HG02588 (cell line): ENCODE results near the gene NEURL3.

ENCODE experiments used
- ATAC-seq: cut with Tn5 transposase; IDR thresholded peaks from one replicate; pipeline ENCODE4 v1.9.1; 2021; ENCODE audit warnings: mild to moderate bottlenecking, moderate library complexity; ENCODE audit not compliant: unreplicated experiment

The NEURL3 gene

GRCh38 chr2:96540136-96540535, 35.0 kb upstream of the NEURL3 start:
- no peak for ATAC-seq

- ATAC-seq: no peak
Observed at GRCh38 chr2:96539215-96539920, 34.2 kb upstream of the NEURL3 start.

GRCh38 chr2:96538487-96539214, 33.5 kb upstream of the NEURL3 start:
- no peak for ATAC-seq

- ATAC-seq: no peak
Observed at GRCh38 chr2:96537734-96538486, 32.8 kb upstream of the NEURL3 start.

- peak; percentile 49 for ATAC-seq
Observed at GRCh38 chr2:96537066-96537733, 32.0 kb upstream of the NEURL3 start.

DNA sequence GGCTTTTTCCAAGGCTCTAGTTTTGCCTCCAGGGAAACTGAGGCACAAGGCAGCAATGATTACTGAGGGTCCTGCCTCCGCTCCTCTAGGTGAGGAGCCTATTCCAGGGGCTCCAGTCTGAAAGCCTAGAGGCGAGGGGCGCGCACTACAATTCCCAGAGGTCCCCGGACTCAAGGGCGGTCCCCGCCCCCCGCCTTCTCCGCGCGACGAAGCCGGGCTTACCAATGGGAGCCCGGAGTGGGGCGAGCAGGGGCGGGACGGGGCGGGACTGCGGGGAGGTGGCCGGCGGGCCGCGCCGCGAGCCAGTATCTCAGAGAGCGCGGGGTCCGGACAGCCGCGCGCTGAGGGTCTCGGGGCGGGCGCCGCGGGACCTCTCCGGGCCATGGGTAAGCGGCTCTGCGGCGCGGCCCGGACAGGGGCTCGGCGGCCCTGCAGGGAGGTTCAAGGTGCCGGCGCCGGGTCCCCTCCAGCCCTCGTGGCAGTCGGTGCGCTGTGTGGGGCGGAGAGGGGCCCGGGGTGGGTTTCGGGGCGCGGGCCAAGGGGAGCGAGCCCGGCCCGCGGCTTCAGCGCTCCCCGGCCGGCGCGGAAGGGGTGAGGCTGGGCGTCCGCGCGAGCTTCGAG, 31.4 kb upstream of the NEURL3 start, which contains the start of gene ARID5A:
Gene ARID5A, plus strand, starts transcription at position 308 of the 621 bp plus-strand sequence. Its CDS starts 75 bp downstream, at position 383.
- peak; percentile 56 for ATAC-seq

DNA sequence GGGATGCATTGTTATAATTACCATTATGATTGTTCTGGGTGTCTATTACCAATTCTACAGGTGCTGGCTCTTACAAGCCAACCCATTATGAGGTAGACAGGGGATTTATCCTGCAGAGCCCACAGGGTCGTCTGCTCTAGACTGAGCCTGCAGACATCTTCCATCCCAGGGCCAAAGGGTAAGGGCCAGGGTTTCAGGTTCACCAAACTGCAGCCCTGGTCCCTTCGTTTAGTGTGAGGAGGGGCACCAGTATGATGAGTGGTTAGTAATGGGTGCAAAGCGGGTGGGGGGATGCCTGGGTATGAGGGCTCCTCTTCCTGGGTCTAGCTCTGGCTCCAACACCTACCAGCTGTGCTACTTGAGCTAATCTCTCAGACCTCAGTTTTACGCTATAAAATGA, 30.2 kb upstream of the NEURL3 start:
- no peak for ATAC-seq

DNA sequence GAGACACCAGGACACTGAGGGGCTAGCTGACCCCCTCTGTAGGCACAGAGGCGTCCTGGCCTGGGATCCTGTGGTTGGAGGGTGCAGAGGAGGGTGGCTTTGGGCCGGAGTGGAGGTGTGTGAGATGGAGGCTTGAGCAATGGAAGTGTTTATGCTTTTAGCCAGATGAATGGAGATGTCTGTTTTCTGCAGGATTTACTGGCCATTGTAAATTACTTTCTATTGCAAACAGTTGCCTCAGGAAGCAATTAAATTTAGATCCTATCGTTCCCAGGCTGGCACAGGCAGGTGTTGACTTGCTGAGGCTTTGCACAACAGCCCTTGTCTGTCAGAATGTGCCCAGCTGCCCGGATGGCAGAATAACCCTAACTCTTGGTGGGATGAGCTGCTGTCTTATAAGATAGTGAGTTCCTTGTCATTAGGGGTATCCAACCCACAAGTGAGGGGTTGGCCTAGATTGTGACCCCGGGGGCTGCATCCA, 29.6 kb upstream of the NEURL3 start:
- ATAC-seq: no peak

DNA sequence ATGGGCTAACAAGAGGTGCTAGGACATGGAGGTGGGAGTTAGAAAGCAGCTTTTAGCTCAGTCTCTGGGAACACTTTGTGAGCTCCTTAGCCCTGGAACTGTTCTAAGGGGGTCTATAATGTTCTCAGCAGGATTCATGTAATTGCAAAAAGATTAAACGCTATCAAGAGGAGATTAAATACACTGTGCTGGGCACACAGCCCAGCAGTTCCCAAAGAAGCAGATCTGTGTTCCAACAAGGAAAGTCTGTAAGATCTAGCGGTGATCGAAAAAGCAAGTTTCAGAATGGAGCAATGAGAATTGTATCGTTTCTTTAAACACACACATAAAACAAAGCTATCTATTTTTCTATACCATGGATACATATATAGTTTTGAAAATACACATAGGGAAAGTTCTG, 29.0 kb upstream of the NEURL3 start:
- no peak for ATAC-seq

- no peak for ATAC-seq
Observed at GRCh38 chr2:96533292-96534073, 28.3 kb upstream of the NEURL3 start.

DNA sequence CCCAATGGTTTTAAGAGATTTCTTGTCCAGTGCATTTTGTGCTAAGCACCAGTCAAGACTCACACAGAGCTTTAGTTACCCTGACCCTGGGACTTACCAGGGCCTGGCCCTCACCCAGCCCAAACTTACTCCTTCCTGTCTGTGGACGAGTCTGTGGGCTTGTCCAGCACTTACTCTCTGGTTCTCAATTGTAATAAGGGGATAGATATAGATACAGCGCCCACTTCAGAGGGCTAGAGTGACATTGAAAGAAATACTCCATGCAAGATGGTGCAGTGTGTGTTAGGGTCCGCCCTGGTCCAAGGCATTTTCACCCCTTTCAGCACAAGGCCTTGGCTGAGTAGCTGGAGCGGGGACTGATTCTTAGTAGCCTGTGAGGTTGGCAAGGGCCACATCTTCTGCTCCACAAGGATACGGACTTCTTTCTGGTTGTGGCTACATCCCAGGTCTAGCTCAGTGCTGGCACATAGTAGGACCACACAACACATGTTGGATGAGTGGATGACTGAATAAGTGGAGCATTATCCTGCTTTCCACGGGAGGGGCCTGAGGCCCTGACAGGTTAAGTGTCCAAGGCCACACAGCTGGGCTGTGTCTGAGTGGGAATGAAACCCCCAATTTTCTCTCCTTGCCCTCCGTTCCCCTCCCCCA, 27.6 kb upstream of the NEURL3 start:
- no peak for ATAC-seq

GRCh38 chr2:96531872-96532505, 26.8 kb upstream of the NEURL3 start:
- no peak for ATAC-seq

DNA sequence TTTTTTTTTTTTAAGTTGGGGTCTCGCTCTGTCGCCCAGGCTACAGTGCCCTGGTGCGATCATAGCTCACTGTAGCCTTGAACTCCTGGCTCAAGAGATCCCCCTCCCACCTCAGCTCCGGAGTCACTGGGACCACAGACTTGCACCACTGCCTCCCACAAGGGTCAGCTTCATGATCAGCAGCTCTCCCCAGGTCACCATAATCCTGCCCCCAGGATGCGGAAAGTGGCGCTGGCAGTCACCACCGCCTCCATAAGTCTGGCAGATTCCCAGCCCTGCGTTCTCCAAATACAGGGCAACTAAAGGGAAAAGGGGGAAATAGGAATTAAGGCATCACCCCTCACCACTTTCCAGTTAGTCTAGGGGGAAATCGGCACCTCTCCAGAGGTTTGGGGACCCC, 26.2 kb upstream of the NEURL3 start:
- no peak for ATAC-seq

GRCh38 chr2:96530474-96531357, 25.6 kb upstream of the NEURL3 start:
- no peak for ATAC-seq

GRCh38 chr2:96530144-96530430, 24.9 kb upstream of the NEURL3 start:
- ATAC-seq: no peak

DNA sequence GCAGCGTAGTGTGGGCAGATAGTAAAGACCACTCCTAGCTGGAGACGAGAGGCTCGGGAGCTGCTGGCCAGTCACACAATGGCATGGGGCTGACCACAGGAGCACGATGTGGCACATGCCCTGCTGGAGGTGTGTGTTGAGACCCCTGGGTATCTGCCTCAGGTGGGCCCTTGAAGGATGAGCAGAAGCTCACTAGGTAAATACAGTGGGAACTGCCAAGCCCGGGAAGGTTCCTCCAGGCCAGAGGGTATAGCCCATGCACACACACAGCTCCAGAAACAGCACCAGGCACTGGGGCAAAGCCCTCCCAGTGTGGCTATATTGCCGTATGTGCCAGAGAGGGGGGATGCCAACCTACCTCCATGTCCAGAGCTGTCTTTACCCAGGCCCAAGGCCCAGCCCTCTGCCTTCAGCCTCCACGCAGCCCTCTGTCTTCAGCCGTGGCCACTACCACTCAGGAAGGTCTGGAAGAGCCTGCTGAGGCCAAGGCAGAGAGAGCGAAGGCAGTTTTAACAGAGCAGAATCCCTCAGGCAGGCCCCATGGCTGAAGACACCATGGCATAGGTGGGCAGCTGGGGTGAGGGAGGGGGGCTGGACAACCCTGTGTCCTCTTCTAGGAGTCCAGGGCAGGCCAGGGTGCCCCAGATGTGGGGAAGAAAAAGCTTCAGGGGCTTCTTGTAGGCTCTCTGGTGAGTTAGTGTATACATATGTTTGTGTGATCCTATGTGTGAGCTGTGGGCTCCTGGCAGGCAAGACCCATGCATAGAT, 24.4 kb upstream of the NEURL3 start:
- ATAC-seq: no peak

GRCh38 chr2:96528700-96529375, 23.7 kb upstream of the NEURL3 start:
- ATAC-seq: no peak
